ENCODE data around the gene KRTAP13-2.

GRCh38 chr21:30372139-30372770 lies at the start of gene KRTAP13-2:
- TF ChIP-seq REST (IDR thresholded peaks at IDR 0.05; ENCODE audit: borderline replicate concordance), result no peak
- no peak for TF ChIP-seq CTCF (IDR thresholded peaks at IDR 0.05; ENCODE audit: poor library complexity, severe bottlenecking)
- no peak for TF ChIP-seq POLR2AphosphoS5 (IDR thresholded peaks at IDR 0.05)
- TF ChIP-seq SMC3 (conservative IDR thresholded peaks at IDR 0.05; ENCODE audit: poor library complexity), result no peak
- no peak for TF ChIP-seq EZH2 (IDR thresholded peaks at IDR 0.05; ENCODE audit: borderline replicate concordance, insufficient read depth, low read length, poor library complexity, severe bottlenecking)
- TF ChIP-seq RAD21 (conservative IDR thresholded peaks at IDR 0.05), result no peak
- no peak for TF ChIP-seq TAF1 (IDR thresholded peaks at IDR 0.05; ENCODE audit: low read depth)
- TF ChIP-seq MXI1 (conservative IDR thresholded peaks at IDR 0.05; ENCODE audit: poor library complexity, severe bottlenecking), result no peak
